Stimulated activated naive B cell treated with anti-CD40 and anti-IgM and Interleukin-4, amounts not matched to agents 10 μg/mL and 1 μg/mL and 100 μg/mL, for 72 hours (primary cell): ENCODE data around the gene PLPPR1.

Experiments used
- ATAC-seq, 2 donors: fragments of 150-1000 bp; cut with Tn5 transposase; replicated peaks; 2 replicates each; pipeline ENCODE4 v1.10.0; 2021; ENCODE audit warnings: moderate library complexity in 1 of 2
- DNase-seq: peaks from one replicate; pipeline ENCODE4 v3.0.0; 2021
- H3K27ac Mint-ChIP-seq: one replicate; pipeline ENCODE4 v1.8.0; 2022; ENCODE audit warnings: mild to moderate bottlenecking, mixed read lengths
- H3K27me3 Mint-ChIP-seq, 2 donors: one replicate each; pipeline ENCODE4 v1.8.0; 2022; ENCODE audit warnings: mixed read lengths in 2 of 2
- H3K36me3 Mint-ChIP-seq, 2 donors: one replicate each; pipeline ENCODE4 v1.8.0; 2022; ENCODE audit warnings: mixed read lengths in 2 of 2, mild to moderate bottlenecking in 1 of 2
- H3K4me1 Mint-ChIP-seq, 2 donors: one replicate each; pipeline ENCODE4 v1.8.0; 2022; ENCODE audit warnings: mixed read lengths in 2 of 2, mild to moderate bottlenecking in 1 of 2
- H3K4me3 Mint-ChIP-seq, 2 donors: one replicate each; pipeline ENCODE4 v1.8.0; 2022; ENCODE audit warnings: mild to moderate bottlenecking in 2 of 2, mixed read lengths in 2 of 2, moderate library complexity in 1 of 2
- H3K9me3 Mint-ChIP-seq, 2 donors: one replicate each; pipeline ENCODE4 v1.8.0; 2022; ENCODE audit warnings: mixed read lengths in 2 of 2, mild to moderate bottlenecking in 1 of 2

The PLPPR1 gene

DNA sequence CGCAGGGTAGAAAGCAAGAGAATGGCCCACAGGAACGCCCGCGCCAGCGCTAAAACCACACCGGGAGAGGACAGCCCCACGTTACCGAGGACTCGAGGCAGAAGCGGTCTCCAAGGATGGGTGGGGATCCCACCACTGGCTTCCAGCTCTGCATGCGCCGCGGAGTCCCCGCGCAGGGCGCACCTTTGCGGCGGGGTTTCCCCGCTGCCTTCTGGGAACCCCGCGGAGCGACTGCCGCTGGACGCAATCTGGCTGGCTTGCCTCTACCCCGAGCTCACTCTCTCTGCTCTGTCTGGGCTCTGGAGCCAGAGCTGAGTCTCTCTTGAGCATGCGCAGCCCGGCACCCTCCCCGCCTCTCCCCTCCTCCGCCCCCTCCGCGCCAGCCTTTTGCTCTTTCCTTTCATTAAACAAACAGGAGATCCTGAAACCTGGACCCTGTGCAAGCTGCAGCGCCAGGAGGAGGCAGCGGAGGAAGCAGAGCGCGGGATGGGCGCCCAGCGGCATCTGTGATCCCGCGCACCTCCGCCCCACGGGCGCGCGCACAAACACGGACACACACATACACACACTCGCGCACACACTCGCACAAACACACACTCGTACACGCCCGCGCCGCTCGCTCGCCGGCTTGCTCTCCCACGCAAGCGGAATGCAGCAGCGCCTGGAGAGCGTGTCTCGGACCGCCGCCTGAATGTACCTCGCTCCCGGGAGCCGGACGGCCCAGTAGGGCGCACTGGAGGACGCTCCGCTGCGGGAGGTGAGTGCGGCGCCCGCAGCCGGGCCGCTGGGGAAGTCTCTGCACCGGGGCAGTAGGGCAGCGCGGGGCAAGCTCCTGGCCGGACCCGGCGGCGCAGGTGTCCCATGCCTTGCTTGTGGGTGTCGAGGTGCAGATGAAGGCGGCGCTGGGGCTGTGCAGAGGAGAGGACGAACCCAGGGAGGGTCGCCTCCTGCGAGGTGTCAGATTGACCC lies at the start of gene PLPPR1:
Gene PLPPR1, plus strand, starts transcription at position 382 of the 969 bp plus-strand sequence.
- no peaks in the 10 kb centered on the region for H3K9me3 Mint-ChIP-seq
- ATAC-seq (peak in 1 of 2 donors; percentile 43), DNase-seq (no peak)
- no peaks in the 10 kb centered on the region for H3K36me3 Mint-ChIP-seq
- no peaks in the 10 kb centered on the region for H3K4me1 Mint-ChIP-seq
- H3K27ac Mint-ChIP-seq: no peak within 1 kb of the TSS
- H3K4me3 Mint-ChIP-seq: peak within 1 kb of the TSS; percentile 36 to 69
- peaks cover 46 to 62% of the 10 kb centered on the region in 2 donors for H3K27me3 Mint-ChIP-seq

DNA sequence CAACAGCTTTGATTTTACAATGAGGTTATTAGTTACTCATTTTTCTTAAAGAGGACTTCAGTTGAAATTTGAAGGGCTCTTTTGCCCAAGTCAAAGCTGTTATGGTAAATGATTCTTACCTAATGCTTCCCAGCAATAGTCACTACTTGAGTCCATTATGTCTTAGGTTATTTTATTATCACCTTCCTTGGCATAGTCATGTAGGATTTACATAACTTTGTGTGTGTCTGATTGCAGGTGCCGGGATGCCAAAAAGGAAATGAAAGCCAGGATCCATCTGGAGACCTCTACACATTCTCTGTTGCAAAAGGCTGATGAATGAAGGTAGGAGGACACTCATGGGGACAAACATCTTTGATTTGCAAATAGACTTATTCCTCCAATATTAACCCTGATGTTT lies 38.8 kb upstream of the PLPPR1 start:
- H3K36me3 Mint-ChIP-seq: no peaks in the 10 kb centered on the region
- no peaks in the 10 kb centered on the region for H3K27me3 Mint-ChIP-seq
- no peak overlapping the region for H3K4me3 Mint-ChIP-seq
- H3K9me3 Mint-ChIP-seq: no peaks in the 10 kb centered on the region
- DNase-seq: no peak
- no peak overlapping the region for H3K27ac Mint-ChIP-seq
- no peaks in the 10 kb centered on the region for H3K4me1 Mint-ChIP-seq
- no peak for ATAC-seq

DNA sequence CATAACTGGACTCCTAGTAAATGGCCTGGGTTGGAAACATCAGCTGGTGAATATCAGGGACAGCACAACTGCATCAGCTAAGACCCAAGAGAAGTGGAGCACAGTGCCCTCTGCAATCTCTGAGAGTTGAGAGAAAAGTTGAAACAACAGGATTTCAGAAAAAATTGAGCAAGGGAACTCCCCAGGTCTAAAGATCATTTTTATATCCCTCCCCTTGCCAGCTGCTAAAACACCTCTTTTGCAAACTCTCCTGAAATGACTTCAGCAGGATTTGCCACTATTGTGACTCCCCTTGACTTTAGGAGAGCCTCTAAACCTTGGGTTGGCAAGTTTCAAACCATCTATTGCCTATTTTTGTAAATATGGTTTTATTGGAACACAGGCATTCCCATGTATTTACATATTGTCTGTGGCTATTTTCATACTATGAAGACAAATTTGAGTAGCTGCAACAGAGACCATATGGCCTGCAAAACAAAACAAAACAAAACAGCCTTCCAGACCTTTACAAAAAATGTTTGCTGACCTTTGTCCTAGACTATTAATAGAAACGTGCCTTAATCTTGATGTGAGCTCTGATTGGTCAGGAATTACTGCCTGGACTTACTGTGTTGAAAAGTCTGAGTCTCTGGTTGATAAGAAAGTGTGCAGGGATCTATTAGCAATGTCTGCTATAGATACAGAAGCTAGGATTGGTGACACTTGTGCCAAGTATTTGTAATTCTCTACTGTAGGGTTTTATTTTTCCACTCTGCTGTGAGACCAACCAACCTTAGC lies 37.7 kb upstream of the PLPPR1 start:
- ATAC-seq: no peak
- Mint-ChIP-seq H3K4me3 (no peak overlapping the region), H3K27me3 (no peaks in the 10 kb centered on the region), H3K36me3 (no peaks in the 10 kb centered on the region), H3K9me3 (no peaks in the 10 kb centered on the region), H3K4me1 (no peaks in the 10 kb centered on the region), H3K27ac (no peak overlapping the region)
- DNase-seq: no peak

DNA sequence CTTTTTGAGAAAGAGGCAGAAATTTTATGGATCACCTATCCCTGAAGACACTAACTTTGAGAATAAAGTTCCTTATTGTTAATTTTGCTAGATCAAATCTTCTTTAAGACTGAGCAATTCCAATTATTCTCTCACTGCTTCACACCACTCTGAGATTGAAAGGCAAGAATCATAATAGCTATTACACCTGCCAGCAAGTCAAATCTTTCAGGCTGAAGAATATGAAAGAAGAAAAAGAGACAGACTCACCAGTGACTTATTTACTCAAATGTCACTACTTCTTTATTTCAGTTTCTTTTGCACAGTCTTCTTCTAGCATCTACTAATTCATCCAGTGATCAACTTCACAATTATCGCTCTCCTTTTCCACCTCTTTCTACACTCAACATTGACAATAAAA lies 35.9 kb upstream of the PLPPR1 start:
- ATAC-seq (no peak), DNase-seq (no peak)
- no peaks in the 10 kb centered on the region for H3K36me3 Mint-ChIP-seq
- H3K4me3 Mint-ChIP-seq: no peak overlapping the region
- no peaks in the 10 kb centered on the region for H3K9me3 Mint-ChIP-seq
- no peaks in the 10 kb centered on the region for H3K27me3 Mint-ChIP-seq
- H3K4me1 Mint-ChIP-seq: no peaks in the 10 kb centered on the region
- H3K27ac Mint-ChIP-seq: no peak overlapping the region

DNA sequence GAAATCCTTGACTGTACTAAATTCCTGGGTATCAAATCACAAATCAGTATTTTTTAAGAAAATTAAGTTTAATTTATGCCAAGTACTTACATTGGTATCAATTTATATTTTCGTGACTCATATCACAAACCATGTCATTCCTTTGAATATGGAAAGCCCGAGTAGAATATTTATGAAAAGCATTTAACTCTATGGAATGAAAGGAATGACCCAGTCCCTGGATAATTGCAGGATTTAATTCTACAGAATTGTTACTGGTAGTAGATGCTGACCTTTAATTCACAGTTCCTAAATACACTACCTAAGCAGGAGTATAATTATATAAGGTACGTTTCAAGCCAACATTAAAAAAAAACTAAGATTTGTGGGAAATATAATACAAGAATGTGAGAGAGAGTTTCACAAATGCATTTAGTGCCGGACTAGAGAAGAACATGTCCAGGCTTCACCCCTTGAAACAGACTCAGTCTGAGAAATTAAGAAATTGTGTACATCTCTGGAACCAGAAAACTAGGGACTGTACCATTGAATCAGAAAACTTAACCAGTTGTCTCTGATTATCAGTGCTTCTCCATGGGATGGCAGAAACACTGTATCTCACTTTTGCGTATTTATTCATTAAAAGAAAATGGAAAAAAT lies 28.5 kb upstream of the PLPPR1 start:
- H3K4me3 Mint-ChIP-seq: no peak overlapping the region
- H3K36me3 Mint-ChIP-seq: no peaks in the 10 kb centered on the region
- H3K4me1 Mint-ChIP-seq: no peaks in the 10 kb centered on the region
- H3K27me3 Mint-ChIP-seq: no peaks in the 10 kb centered on the region
- H3K9me3 Mint-ChIP-seq: no peaks in the 10 kb centered on the region
- H3K27ac Mint-ChIP-seq: no peak overlapping the region
- no peak for ATAC-seq
- DNase-seq: no peak

DNA sequence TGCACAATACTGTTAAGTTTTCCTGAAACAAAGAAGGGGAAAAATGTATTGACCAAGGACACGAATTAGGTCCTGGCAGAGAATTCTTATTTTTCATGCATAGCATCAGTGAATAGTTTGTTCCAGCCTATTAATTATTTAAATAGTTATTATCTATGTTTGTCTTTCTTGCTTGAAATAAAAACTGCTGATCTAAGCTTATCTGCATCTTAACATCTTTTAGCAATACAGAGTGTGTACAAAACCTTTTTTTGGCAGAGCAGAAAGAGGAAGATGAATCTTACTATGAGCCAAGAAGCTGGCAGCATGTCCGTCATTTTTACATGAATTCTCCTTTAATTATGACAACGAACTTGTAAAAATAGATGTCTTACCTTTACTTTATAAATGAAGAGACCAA lies 23.3 kb upstream of the PLPPR1 start:
- H3K4me3 Mint-ChIP-seq: no peak overlapping the region
- no peaks in the 10 kb centered on the region for H3K4me1 Mint-ChIP-seq
- peaks cover 5 to 8% of the 10 kb centered on the region in 2 donors for H3K9me3 Mint-ChIP-seq
- no peak for DNase-seq
- no peaks in the 10 kb centered on the region for H3K36me3 Mint-ChIP-seq
- H3K27ac Mint-ChIP-seq: no peak overlapping the region
- H3K27me3 Mint-ChIP-seq: no peaks in the 10 kb centered on the region
- ATAC-seq: no peak

DNA sequence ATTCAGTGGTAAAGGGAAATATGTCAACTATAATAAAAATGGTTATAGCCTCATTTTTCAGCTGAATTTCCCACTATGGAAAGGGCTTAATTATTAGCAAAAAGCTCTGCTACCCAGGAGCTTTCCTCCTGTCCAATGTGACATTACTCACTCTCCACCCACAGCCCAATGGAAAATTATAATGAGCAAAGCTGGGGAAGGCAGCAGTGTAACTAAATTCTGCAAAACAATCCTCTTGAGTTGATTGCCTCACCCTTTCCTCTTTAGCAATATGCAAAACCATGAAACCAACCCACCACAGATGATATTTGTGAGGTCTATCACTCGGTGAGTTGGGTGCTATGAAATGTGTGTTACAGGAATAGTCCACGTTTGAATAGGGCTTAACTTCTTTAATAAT lies 14.0 kb upstream of the PLPPR1 start:
- no peak for DNase-seq
- no peak for ATAC-seq
- Mint-ChIP-seq H3K27ac (no peak overlapping the region), H3K9me3 (peaks cover 4% of the 10 kb centered on the region in 2 donors), H3K36me3 (no peaks in the 10 kb centered on the region), H3K4me3 (no peak overlapping the region), H3K27me3 (no peaks in the 10 kb centered on the region), H3K4me1 (no peaks in the 10 kb centered on the region)

DNA sequence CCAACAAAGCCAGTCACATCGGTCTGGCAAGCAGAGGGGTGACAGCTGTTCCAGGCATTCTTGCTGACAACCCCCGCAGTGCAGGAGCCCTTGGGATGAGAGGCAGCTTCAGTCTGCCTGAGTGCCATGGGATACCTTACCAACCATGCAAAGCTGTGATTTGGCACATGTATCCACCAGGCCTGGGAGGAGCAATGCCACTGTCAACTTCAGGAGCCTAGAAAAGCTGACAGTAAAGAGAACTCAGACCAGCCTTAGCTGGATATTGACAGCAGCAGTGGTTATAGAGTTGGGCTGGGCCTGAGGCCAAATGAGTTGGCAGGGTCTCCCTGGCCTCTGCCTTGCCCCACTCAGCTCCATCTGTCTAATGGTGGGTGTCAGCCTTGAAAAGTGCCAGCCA lies 10.1 kb upstream of the PLPPR1 start:
- no peak for DNase-seq
- no peak for ATAC-seq
- no peak overlapping the region for H3K4me3 Mint-ChIP-seq
- H3K27ac Mint-ChIP-seq: no peak overlapping the region
- H3K4me1 Mint-ChIP-seq: no peaks in the 10 kb centered on the region
- peaks cover 2 to 7% of the 10 kb centered on the region in 2 donors for H3K9me3 Mint-ChIP-seq
- peaks cover 0 to 5% of the 10 kb centered on the region in 2 donors for H3K27me3 Mint-ChIP-seq
- H3K36me3 Mint-ChIP-seq: no peaks in the 10 kb centered on the region

DNA sequence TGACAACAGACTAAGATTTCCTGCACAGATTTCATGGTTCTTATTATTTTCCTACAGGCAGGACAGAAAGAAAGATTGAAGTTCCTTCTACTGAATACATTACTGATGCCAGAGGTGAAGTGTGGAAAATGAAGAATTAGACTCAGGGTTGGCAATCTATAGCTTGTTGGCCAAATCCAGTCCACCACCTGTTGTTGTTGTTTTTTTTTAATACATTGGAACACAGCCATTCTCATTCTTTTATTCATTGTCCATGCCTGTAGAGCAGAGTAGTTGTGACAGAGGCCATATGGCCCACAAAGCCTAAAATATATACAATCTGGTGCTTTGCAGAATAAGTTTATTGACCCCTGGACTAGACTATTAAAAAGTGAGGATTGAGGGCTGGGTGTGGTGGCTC lies 5.8 kb upstream of the PLPPR1 start:
- no peaks in the 10 kb centered on the region for H3K36me3 Mint-ChIP-seq
- no peak for ATAC-seq
- H3K4me3 Mint-ChIP-seq: no peak overlapping the region

DNA sequence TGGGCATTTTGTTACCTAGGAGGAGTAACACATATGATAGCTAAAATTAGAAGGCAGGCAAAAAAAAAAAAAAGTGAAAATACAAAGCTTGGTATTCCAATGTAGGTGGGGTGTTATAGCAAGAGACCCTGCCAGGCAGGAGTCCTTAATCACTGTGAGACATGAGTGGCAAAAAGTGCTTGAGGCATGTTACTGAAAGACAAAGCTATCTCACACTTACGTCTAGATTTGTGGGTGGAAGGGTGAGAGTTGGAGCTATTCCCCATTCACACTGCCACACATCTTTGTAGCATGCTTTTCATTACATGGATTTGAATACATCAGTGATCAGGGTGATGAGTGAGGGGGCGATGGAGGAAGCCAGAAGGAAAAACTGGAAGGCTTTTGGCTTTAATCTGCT lies 2.6 kb upstream of the PLPPR1 start:
- Mint-ChIP-seq H3K27ac (no peak overlapping the region), H3K27me3 (peaks cover 41 to 53% of the 10 kb centered on the region in 2 donors), H3K9me3 (peaks cover 0 to 3% of the 10 kb centered on the region in 2 donors), H3K36me3 (no peaks in the 10 kb centered on the region), H3K4me1 (no peaks in the 10 kb centered on the region), H3K4me3 (no peak overlapping the region)
- ATAC-seq: no peak
- no peak for DNase-seq

More for the DNA sequence above, 5.8 kb upstream of the PLPPR1 start:
- H3K27me3 Mint-ChIP-seq: peaks cover 19 to 22% of the 10 kb centered on the region in 2 donors
- H3K4me1 Mint-ChIP-seq: no peaks in the 10 kb centered on the region
- peaks cover 2 to 3% of the 10 kb centered on the region in 2 donors for H3K9me3 Mint-ChIP-seq
- DNase-seq: no peak
- H3K27ac Mint-ChIP-seq: no peak overlapping the region

DNA sequence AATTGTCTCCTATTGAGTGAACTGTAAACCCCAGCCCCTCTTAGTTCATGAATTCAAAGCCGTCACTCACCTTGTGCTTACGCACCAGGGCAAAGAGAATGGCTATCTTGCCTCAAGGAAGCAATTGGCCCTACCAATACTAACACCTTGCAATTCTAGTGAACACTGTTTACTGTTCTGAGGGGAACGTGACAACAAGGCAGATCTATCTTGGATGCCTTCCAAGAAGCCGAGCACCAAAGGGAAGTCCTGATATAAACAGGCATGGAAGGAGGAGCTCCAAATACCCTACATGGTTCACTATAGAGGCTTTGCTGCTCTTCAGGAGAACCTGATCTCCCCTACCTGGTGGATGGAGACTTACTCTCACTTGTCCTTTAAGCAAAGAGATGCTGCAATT lies 1.7 kb upstream of the PLPPR1 start:
- Mint-ChIP-seq H3K36me3 (no peaks in the 10 kb centered on the region), H3K4me1 (no peaks in the 10 kb centered on the region), H3K27ac (no peak overlapping the region), H3K27me3 (peaks cover 41 to 56% of the 10 kb centered on the region in 2 donors), H3K9me3 (no peaks in the 10 kb centered on the region), H3K4me3 (no peak overlapping the region)
- ATAC-seq: no peak
- no peak for DNase-seq

DNA sequence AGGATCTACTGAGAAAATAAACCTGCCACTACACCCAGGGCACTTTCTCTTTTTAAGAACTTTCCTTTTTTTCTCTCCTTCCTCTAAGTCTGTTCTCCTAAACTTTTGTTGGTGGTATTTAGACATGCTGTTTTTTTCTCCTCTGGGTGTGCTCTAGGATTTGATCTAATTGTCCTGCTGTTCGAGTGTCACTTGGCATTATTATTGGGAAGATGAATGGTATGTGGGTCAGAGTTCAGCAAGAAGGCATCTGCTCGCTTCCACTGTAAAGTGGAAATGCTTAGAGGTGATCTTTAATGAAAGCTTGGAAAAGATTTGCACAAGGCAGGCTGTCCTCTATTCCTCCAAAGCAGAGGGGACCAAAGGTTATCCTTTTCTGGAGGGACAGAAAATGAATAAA lies 1.3 kb upstream of the PLPPR1 start:
- no peaks in the 10 kb centered on the region for H3K36me3 Mint-ChIP-seq
- DNase-seq (no peak), ATAC-seq (no peak)
- peaks cover 45 to 60% of the 10 kb centered on the region in 2 donors for H3K27me3 Mint-ChIP-seq
- H3K4me1 Mint-ChIP-seq: no peaks in the 10 kb centered on the region
- H3K27ac Mint-ChIP-seq: no peak overlapping the region
- no peaks in the 10 kb centered on the region for H3K9me3 Mint-ChIP-seq
- H3K4me3 Mint-ChIP-seq: no peak overlapping the region

DNA sequence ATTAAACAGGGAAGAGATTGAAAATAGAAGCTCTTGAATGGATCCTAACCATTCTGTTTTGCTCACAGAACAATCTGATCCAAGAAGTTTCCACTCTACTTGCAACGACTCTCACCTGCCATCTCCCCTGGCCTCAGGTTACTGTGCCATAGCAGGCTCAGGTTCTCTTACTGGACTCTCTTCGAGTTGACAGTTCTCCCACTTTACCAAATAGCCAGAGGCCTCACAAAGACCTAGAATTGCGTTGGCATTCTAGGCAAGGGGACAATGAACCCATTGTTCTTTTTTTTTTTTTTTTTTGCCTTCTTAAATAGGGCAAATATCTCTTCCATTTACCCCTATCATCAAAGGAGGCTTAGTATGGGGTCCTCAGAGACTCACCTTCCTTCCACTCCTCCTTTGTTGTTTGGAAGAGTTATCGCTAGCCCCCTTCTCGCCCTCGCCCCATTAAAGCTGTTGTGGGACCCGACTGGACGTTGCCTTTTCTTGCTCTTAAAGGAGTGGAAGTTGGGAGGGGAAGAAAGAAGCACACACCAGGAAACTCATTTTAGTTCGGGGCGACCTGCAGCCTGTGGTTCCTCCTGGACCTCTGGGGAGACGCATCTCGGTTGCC lies 688 bp upstream of the PLPPR1 start:
- Mint-ChIP-seq H3K27ac (no peak overlapping the region), H3K36me3 (no peaks in the 10 kb centered on the region), H3K4me1 (no peaks in the 10 kb centered on the region), H3K27me3 (peaks cover 46 to 62% of the 10 kb centered on the region in 2 donors), H3K9me3 (no peaks in the 10 kb centered on the region), H3K4me3 (no peak overlapping the region)
- no peak for DNase-seq
- no peak for ATAC-seq
